NB4 (cell line): ENCODE data around the gene IRF2BP1.

Experiments
- MYC ChIP-seq: IDR thresholded peaks from 2 replicates; pipeline ENCODE4 v1.6.1; 2011; ENCODE audit warnings: low read depth, low read length
- POLR2A ChIP-seq: IDR thresholded peaks from 2 replicates; pipeline ENCODE4 v1.6.1; 2011; ENCODE audit warnings: mild to moderate bottlenecking; ENCODE audit not compliant: insufficient read length; ENCODE audit errors: extremely low read depth
- TF ChIP-seq, protein P1 (sequence below): IDR thresholded peaks from one replicate; pipeline ENCODE4 v1.5.1; 2012; ENCODE audit warnings: low read depth, low read length
- TF ChIP-seq, protein P2 (sequence below): IDR thresholded peaks from 2 replicates; pipeline ENCODE4 v1.6.1; 2011; ENCODE audit warnings: low read depth, low read length

GRCh38 chr19:45920458-45920857 is 34.5 kb upstream of the IRF2BP1 start:
- TF ChIP-seq, protein P1, sequence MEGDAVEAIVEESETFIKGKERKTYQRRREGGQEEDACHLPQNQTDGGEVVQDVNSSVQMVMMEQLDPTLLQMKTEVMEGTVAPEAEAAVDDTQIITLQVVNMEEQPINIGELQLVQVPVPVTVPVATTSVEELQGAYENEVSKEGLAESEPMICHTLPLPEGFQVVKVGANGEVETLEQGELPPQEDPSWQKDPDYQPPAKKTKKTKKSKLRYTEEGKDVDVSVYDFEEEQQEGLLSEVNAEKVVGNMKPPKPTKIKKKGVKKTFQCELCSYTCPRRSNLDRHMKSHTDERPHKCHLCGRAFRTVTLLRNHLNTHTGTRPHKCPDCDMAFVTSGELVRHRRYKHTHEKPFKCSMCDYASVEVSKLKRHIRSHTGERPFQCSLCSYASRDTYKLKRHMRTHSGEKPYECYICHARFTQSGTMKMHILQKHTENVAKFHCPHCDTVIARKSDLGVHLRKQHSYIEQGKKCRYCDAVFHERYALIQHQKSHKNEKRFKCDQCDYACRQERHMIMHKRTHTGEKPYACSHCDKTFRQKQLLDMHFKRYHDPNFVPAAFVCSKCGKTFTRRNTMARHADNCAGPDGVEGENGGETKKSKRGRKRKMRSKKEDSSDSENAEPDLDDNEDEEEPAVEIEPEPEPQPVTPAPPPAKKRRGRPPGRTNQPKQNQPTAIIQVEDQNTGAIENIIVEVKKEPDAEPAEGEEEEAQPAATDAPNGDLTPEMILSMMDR, result no peak
- TF ChIP-seq POLR2A, result no peak
- TF ChIP-seq, protein P2, sequence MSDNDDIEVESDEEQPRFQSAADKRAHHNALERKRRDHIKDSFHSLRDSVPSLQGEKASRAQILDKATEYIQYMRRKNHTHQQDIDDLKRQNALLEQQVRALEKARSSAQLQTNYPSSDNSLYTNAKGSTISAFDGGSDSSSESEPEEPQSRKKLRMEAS, result no peak
- TF ChIP-seq MYC, result no peak
